Adrenal gland (tissue), 12 donors: ENCODE measurements around the gene MTM1. TPM values are rescaled to one million over a fixed set of nuclear protein-coding genes. Genes with fewer than 3 reads are reported as not detected.

ENCODE experiments used
- DNase-seq, 7 donors: peaks; one replicate each; pipeline ENCODE4 v3.0.0-alpha.2; 2019 to 2020
- H3K27ac ChIP-seq, 5 donors: fragments of 200-600 bp; sonication (generic) in 4 of 5; 1 replicate in 3 of 5; 2 replicates in 2 of 5; pipeline versions ENCODE4 v1.5.1 to v1.8.0; 2016 to 2020; ENCODE audit warnings: mild to moderate bottlenecking in 1 of 5
- H3K27me3 ChIP-seq: fragments of 200-600 bp; 2 replicates; pipeline ENCODE4 v1.8.0; 2021
- H3K36me3 ChIP-seq, 2 donors: fragments of 200-600 bp; replicated peaks in 1 of 2; 1 replicate in 1 of 2; 2 replicates in 1 of 2; pipeline versions ENCODE4 v1.5.1 to v1.8.0; 2018 to 2022
- H3K4me1 ChIP-seq, 2 donors: fragments of 200-600 bp; replicated peaks in 1 of 2; 1 replicate in 1 of 2; 2 replicates in 1 of 2; pipeline versions ENCODE4 v1.5.1 to v1.8.0; 2018 to 2021
- H3K4me3 ChIP-seq, 4 donors: fragments of 200-600 bp; sonication (generic) in 3 of 4; one replicate each; pipeline ENCODE4 v1.5.1; 2016 to 2018
- H3K9me3 ChIP-seq, 3 donors: fragments of 200-600 bp; sonication (generic) in 1 of 3; replicated peaks in 1 of 3; 1 replicate in 2 of 3; 2 replicates in 1 of 3; pipeline versions ENCODE4 v1.5.1 to v1.8.0; 2016 to 2021
- POLR2A ChIP-seq, 2 donors: fragments of 450-650 bp; IDR thresholded peaks; one replicate each; pipeline ENCODE4 v1.6.1; 2017; ENCODE audit warnings: antibody characterized with exemption in 2 of 2, mild to moderate bottlenecking in 2 of 2, moderate library complexity in 1 of 2
- WGBS, 4 donors: extraction: QIAGEN DNeasy Blood & Tissue Kit in 2 of 4; methylation state at CpG; one replicate each; pipeline versions ENCODE4 v1.1.5 to v1.1.7; 2013 to 2017; 5-methylcytosine and 5-hydroxymethylcytosine counted together
- intact Hi-C, 2 donors: fragments of 100-400 bp; cut with DNase I; formaldehyde crosslinking; loops; one replicate each; pipeline versions ENCODE4 v1.14.1 to v1.15.0; 2022 to 2023
- polyA plus RNA-seq, 3 donors: library from polyadenylated mRNA; stranded (reverse); fragments of 200-250 nt in 2 of 3; fragments of 350-450 nt in 1 of 3; fragmentation: Illumina TruSeq in 1 of 3; extraction: RNeasy Lipid Tissue Mini Kit (QIAGEN cat#74804) in 1 of 3; gene quantifications; one replicate each; pipeline ENCODE4 v1.2.3, GENCODE V29; 2013 to 2014
- total RNA-seq, 9 donors: library from RNA; depleted of rRNA in 4 of 9; stranded (reverse); fragments of >200 nt in 4 of 9; fragments of 120-200 nt in 1 of 9; fragmentation: NEBNext Ultra II Directional in 1 of 9; extraction: Animal tissue kit (Norgen Biotek cat#: 25700) in 1 of 9; gene quantifications; one replicate each; pipeline versions ENCODE4 v1.1.0 to v1.2.4, GENCODE V29; 2013 to 2023
- TF ChIP-seq, protein P1 (sequence below), 6 experiments: fragments of 450-650 bp in 4 of 6; fragments of 200-600 bp in 2 of 6; sonication (generic) in 1 of 6; IDR thresholded peaks; 1 replicate in 5 of 6; 2 replicates in 1 of 6; pipeline versions ENCODE4 v1.5.1 to v1.8.0; 2016 to 2021; ENCODE audit warnings: antibody characterized with exemption in 6 of 6, mild to moderate bottlenecking in 2 of 6, moderate library complexity in 1 of 6
- donor health status: healthy with polysubstance abuse.
- donor health status: Bipolar disorder and iron deficiency.
- donor health status: DM: yes; HTN: yes; CAD: no.
- donor health status: DM: no; HTN: no; CAD: no.
- donor health status: DM: no; HTN: no; CAD: no.
- donor health status: DM: yes; HTN: yes; CAD: no.

The MTM1 gene
- total and polyA plus RNA-seq, 12 donors, result 4.1 to 31.4 (median 24.9) TPM

DNA sequence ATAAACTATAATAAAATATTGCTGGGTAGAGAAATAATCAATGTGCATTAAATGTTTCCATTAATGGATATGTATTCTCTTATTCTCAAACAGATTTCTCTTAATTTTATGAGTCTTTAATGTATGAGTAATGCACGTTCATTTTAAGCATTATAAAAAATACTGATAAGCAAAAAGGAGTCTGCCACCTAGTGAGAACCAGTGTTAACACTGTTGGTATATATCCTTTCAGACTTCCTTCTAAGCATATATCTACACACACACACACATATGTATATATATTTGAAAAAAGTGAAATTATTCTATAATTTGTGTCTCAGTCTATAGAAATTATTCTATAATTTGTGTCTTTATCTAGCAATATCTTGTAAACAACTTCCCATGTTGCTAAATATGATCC lies 74.8 kb downstream of the MTM1 start:
- Histone ChIP-seq H3K27ac (no peak overlapping the region), H3K27me3 (no peaks in the 10 kb centered on the region), H3K9me3 (no peaks in the 10 kb centered on the region), H3K4me1 (no peaks in the 10 kb centered on the region), H3K4me3 (no peak overlapping the region), H3K36me3 (no peaks in the 10 kb centered on the region)
- DNase-seq, result no peak
- 26 to 50% (median 34%) methylated on average over 1 of the region's 1 CpG for WGBS, 4 donors
- no peak for TF ChIP-seq POLR2A (IDR thresholded peaks at IDR 0.05)
- TF ChIP-seq, protein P1, sequence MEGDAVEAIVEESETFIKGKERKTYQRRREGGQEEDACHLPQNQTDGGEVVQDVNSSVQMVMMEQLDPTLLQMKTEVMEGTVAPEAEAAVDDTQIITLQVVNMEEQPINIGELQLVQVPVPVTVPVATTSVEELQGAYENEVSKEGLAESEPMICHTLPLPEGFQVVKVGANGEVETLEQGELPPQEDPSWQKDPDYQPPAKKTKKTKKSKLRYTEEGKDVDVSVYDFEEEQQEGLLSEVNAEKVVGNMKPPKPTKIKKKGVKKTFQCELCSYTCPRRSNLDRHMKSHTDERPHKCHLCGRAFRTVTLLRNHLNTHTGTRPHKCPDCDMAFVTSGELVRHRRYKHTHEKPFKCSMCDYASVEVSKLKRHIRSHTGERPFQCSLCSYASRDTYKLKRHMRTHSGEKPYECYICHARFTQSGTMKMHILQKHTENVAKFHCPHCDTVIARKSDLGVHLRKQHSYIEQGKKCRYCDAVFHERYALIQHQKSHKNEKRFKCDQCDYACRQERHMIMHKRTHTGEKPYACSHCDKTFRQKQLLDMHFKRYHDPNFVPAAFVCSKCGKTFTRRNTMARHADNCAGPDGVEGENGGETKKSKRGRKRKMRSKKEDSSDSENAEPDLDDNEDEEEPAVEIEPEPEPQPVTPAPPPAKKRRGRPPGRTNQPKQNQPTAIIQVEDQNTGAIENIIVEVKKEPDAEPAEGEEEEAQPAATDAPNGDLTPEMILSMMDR (IDR thresholded peaks at IDR 0.05), result peak in 1 of 6 experiments; percentile 10
- intact Hi-C loops, result no loop called here

GRCh38 chrX:150643958-150644357 lies 75.5 kb downstream of the MTM1 start:
- TF ChIP-seq, protein P1 (IDR thresholded peaks at IDR 0.05), result no peak
- no peak for TF ChIP-seq POLR2A (IDR thresholded peaks at IDR 0.05)
- DNase-seq, result no peak
- 82 to 97% (median 92%) methylated on average over 2 of the region's 2 CpGs for WGBS, 4 donors
- no peaks in the 10 kb centered on the region for H3K4me1 ChIP-seq
- H3K36me3 ChIP-seq, result no peaks in the 10 kb centered on the region
- H3K4me3 ChIP-seq, result no peak overlapping the region
- H3K27ac ChIP-seq, result no peak overlapping the region
- intact Hi-C loops, result no loop called here
- H3K27me3 ChIP-seq, result no peaks in the 10 kb centered on the region
- H3K9me3 ChIP-seq, result no peaks in the 10 kb centered on the region

DNA sequence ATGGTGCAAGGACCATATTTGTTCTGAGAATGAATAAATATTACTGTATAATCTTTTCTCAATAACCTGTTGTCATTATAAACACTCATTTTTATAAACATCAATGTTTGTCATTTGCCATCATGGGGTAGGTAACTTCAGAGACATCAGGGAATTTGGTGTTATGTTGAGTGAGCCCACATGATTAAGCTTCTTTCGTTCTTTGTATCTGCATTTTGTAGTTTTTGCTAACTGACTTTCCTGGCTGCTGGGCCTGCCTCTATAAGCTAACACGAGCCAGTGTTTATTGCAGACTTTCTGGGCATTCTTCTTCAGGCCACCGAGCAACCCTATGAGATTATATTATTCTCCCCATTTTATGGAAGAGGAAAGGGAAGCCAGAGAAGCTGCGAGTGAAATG lies 76.0 kb downstream of the MTM1 start:
- no peaks in the 10 kb centered on the region for H3K36me3 ChIP-seq
- intact Hi-C loops, result no loop called here

DNA sequence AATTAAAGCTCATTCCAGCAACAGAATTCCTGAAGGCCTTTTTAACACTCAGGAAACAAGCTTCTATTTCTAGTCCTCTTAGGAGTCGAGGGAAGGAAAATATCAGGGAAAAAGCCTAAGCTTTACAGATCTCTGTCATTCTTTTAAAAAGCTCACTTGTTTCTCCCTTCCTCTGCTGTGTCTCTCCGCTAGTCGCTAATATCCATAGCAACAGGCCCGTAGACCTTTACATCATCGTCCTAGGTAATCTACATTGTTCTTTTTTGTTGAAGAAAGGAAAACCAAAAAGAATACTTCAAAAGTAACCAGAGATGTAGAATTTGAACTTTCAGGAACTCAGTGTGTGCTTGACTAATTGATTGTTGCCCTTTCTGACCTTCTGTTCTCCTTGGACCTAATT lies 78.9 kb downstream of the MTM1 start:
- H3K4me1 ChIP-seq, result no peaks in the 10 kb centered on the region
- no peak for DNase-seq
- H3K27ac ChIP-seq, result no peak overlapping the region
- H3K9me3 ChIP-seq, result no peaks in the 10 kb centered on the region
- no peaks in the 10 kb centered on the region for H3K36me3 ChIP-seq
- WGBS, 4 donors, result 76 to 86% (median 79%) methylated on average over 5 of the region's 5 CpGs
- no peak overlapping the region for H3K4me3 ChIP-seq
- no peaks in the 10 kb centered on the region for H3K27me3 ChIP-seq
- intact Hi-C loops, result no loop called here
- TF ChIP-seq, protein P1 (IDR thresholded peaks at IDR 0.05), result no peak
- no peak for TF ChIP-seq POLR2A (IDR thresholded peaks at IDR 0.05)

More for the DNA sequence above, 76.0 kb downstream of the MTM1 start:
- no peak overlapping the region for H3K4me3 ChIP-seq
- 74 to 96% (median 85%) methylated on average over 4 of the region's 4 CpGs for WGBS, 4 donors
- no peaks in the 10 kb centered on the region for H3K27me3 ChIP-seq
- TF ChIP-seq POLR2A (IDR thresholded peaks at IDR 0.05), result no peak
- TF ChIP-seq, protein P1 (IDR thresholded peaks at IDR 0.05), result no peak
- no peak overlapping the region for H3K27ac ChIP-seq
- H3K9me3 ChIP-seq, result no peaks in the 10 kb centered on the region
- H3K4me1 ChIP-seq, result no peaks in the 10 kb centered on the region
- no peak for DNase-seq
